ENCODE measurements around the gene GCNT1.
A peak's percentile ranks its signal among the peaks of the same experiment; 100 is the strongest.

The GCNT1 gene

GRCh38 chr9:76458903-76459693 is at the start of gene GCNT1:
GCNT1 (plus strand) TSS chr9:76459182; CDS start chr9:76502382, 43,200 bp downstream.
- ATAC-seq (replicated peaks) = peak; percentile 90 to 91
- H3K9me3 Mint-ChIP-seq = peaks cover 0 to 4% of the 10 kb centered on the region in 2 donors
- H3K27me3 Mint-ChIP-seq = no peaks in the 10 kb centered on the region
- DNase-seq = peak; percentile 95
- H3K27ac Mint-ChIP-seq = peak within 1 kb of the TSS; percentile 92
- peaks cover 12 to 20% of the 10 kb centered on the region in 2 donors for H3K36me3 Mint-ChIP-seq
- peaks cover 17 to 46% of the 10 kb centered on the region in 2 donors for H3K4me1 Mint-ChIP-seq
- H3K4me3 Mint-ChIP-seq = peak within 1 kb of the TSS; percentile 92 to 96

GRCh38 chr9:76412638-76413037 is 46.3 kb upstream of the GCNT1 start:
- no peak overlapping the region for H3K4me3 Mint-ChIP-seq
- H3K27ac Mint-ChIP-seq = no peak overlapping the region
- peaks cover 3 to 12% of the 10 kb centered on the region in 2 donors for H3K4me1 Mint-ChIP-seq
- H3K27me3 Mint-ChIP-seq = no peaks in the 10 kb centered on the region
- peaks cover 9% of the 10 kb centered on the region in 2 donors for H3K9me3 Mint-ChIP-seq
- ATAC-seq (replicated peaks) = peak; percentile 39 to 52
- peaks cover 10 to 12% of the 10 kb centered on the region in 2 donors for H3K36me3 Mint-ChIP-seq
- DNase-seq = no peak

GRCh38 chr9:76413658-76414057 is 45.3 kb upstream of the GCNT1 start:
- Mint-ChIP-seq H3K4me3 (no peak overlapping the region), H3K36me3 (peaks cover 10 to 12% of the 10 kb centered on the region in 2 donors), H3K4me1 (peaks cover 2 to 9% of the 10 kb centered on the region in 2 donors), H3K27ac (no peak overlapping the region), H3K27me3 (no peaks in the 10 kb centered on the region), H3K9me3 (peaks cover 9% of the 10 kb centered on the region in 2 donors)
- ATAC-seq (replicated peaks) (no peak), DNase-seq (no peak)

- peaks cover 2 to 7% of the 10 kb centered on the region in 2 donors for H3K4me1 Mint-ChIP-seq
- peaks cover 9% of the 10 kb centered on the region in 2 donors for H3K9me3 Mint-ChIP-seq
- peaks cover 10 to 12% of the 10 kb centered on the region in 2 donors for H3K36me3 Mint-ChIP-seq
- no peak for DNase-seq
- no peak overlapping the region for H3K27ac Mint-ChIP-seq
- H3K27me3 Mint-ChIP-seq = no peaks in the 10 kb centered on the region
- ATAC-seq (replicated peaks) = no peak
- H3K4me3 Mint-ChIP-seq = no peak overlapping the region
These were observed 44.3 kb upstream of the GCNT1 start for GRCh38 chr9:76414661-76415060.

GRCh38 chr9:76415154-76415553 is 43.8 kb upstream of the GCNT1 start:
- H3K36me3 Mint-ChIP-seq = peaks cover 10 to 12% of the 10 kb centered on the region in 2 donors
- DNase-seq (no peak), ATAC-seq (replicated peaks) (no peak)
- H3K9me3 Mint-ChIP-seq = peaks cover 9% of the 10 kb centered on the region in 2 donors
- no peaks in the 10 kb centered on the region for H3K27me3 Mint-ChIP-seq
- H3K4me3 Mint-ChIP-seq = no peak overlapping the region
- H3K27ac Mint-ChIP-seq = no peak overlapping the region
- H3K4me1 Mint-ChIP-seq = peaks cover 2 to 7% of the 10 kb centered on the region in 2 donors

- peaks cover 9% of the 10 kb centered on the region in 2 donors for H3K9me3 Mint-ChIP-seq
- no peaks in the 10 kb centered on the region for H3K27me3 Mint-ChIP-seq
- peaks cover 2 to 7% of the 10 kb centered on the region in 2 donors for H3K4me1 Mint-ChIP-seq
- no peak overlapping the region for H3K27ac Mint-ChIP-seq
- DNase-seq = no peak
- peaks cover 10 to 12% of the 10 kb centered on the region in 2 donors for H3K36me3 Mint-ChIP-seq
- H3K4me3 Mint-ChIP-seq = no peak overlapping the region
- ATAC-seq (replicated peaks) = no peak
These were observed 43.3 kb upstream of the GCNT1 start for GRCh38 chr9:76415731-76416130.

- H3K27ac Mint-ChIP-seq = no peak overlapping the region
- H3K27me3 Mint-ChIP-seq = no peaks in the 10 kb centered on the region
- peaks cover 2 to 7% of the 10 kb centered on the region in 2 donors for H3K4me1 Mint-ChIP-seq
- DNase-seq = no peak
- peaks cover 9% of the 10 kb centered on the region in 2 donors for H3K9me3 Mint-ChIP-seq
- H3K36me3 Mint-ChIP-seq = peaks cover 10 to 12% of the 10 kb centered on the region in 2 donors
- no peak for ATAC-seq (replicated peaks)
- no peak overlapping the region for H3K4me3 Mint-ChIP-seq
These were observed 41.6 kb upstream of the GCNT1 start for GRCh38 chr9:76417394-76417793.

- DNase-seq (no peak), ATAC-seq (replicated peaks) (no peak)
- peaks cover under 1 to 4% of the 10 kb centered on the region in 2 donors for H3K36me3 Mint-ChIP-seq
- no peaks in the 10 kb centered on the region for H3K4me1 Mint-ChIP-seq
- no peak overlapping the region for H3K4me3 Mint-ChIP-seq
- H3K9me3 Mint-ChIP-seq = no peaks in the 10 kb centered on the region
- no peaks in the 10 kb centered on the region for H3K27me3 Mint-ChIP-seq
- no peak overlapping the region for H3K27ac Mint-ChIP-seq
These were observed 39.1 kb upstream of the GCNT1 start for GRCh38 chr9:76419782-76420380.

GRCh38 chr9:76423216-76424177 is 35.5 kb upstream of the GCNT1 start:
- no peak for DNase-seq
- Mint-ChIP-seq H3K9me3 (no peaks in the 10 kb centered on the region), H3K4me1 (no peaks in the 10 kb centered on the region), H3K27ac (no peak overlapping the region), H3K27me3 (no peaks in the 10 kb centered on the region), H3K36me3 (no peaks in the 10 kb centered on the region), H3K4me3 (no peak overlapping the region)
- no peak for ATAC-seq (replicated peaks)

GRCh38 chr9:76424491-76424890 is 34.5 kb upstream of the GCNT1 start:
- Mint-ChIP-seq H3K27me3 (no peaks in the 10 kb centered on the region), H3K27ac (no peak overlapping the region), H3K4me1 (no peaks in the 10 kb centered on the region), H3K36me3 (no peaks in the 10 kb centered on the region), H3K4me3 (no peak overlapping the region), H3K9me3 (no peaks in the 10 kb centered on the region)
- ATAC-seq (replicated peaks) (peak; percentile 21 to 39), DNase-seq (no peak)

- H3K27ac Mint-ChIP-seq = peak overlapping the region; percentile 77
- ATAC-seq (replicated peaks) = no peak
- no peak overlapping the region for H3K4me3 Mint-ChIP-seq
These were observed 33.1 kb upstream of the GCNT1 start for GRCh38 chr9:76425677-76426453.

GRCh38 chr9:76426807-76427419 is 32.1 kb upstream of the GCNT1 start:
- Mint-ChIP-seq H3K9me3 (no peaks in the 10 kb centered on the region), H3K36me3 (no peaks in the 10 kb centered on the region)
- no peak for ATAC-seq (replicated peaks)

More at GRCh38 chr9:76425677-76426453, 33.1 kb upstream of the GCNT1 start:
- Mint-ChIP-seq H3K36me3 (no peaks in the 10 kb centered on the region), H3K27me3 (no peaks in the 10 kb centered on the region), H3K4me1 (no peaks in the 10 kb centered on the region), H3K9me3 (no peaks in the 10 kb centered on the region)
- DNase-seq = no peak

GRCh38 chr9:76431601-76432000 is 27.4 kb upstream of the GCNT1 start:
- no peak overlapping the region for H3K27ac Mint-ChIP-seq
- peaks cover 5 to 6% of the 10 kb centered on the region in 2 donors for H3K27me3 Mint-ChIP-seq
- H3K4me3 Mint-ChIP-seq = no peak overlapping the region
- ATAC-seq (replicated peaks) (no peak), DNase-seq (no peak)
- no peaks in the 10 kb centered on the region for H3K9me3 Mint-ChIP-seq
- H3K36me3 Mint-ChIP-seq = peaks cover 0 to 4% of the 10 kb centered on the region in 2 donors
- peaks cover 4 to 13% of the 10 kb centered on the region in 2 donors for H3K4me1 Mint-ChIP-seq

More at GRCh38 chr9:76426807-76427419, 32.1 kb upstream of the GCNT1 start:
- DNase-seq = no peak
- H3K27me3 Mint-ChIP-seq = no peaks in the 10 kb centered on the region
- no peaks in the 10 kb centered on the region for H3K4me1 Mint-ChIP-seq
- no peak overlapping the region for H3K4me3 Mint-ChIP-seq
- no peak overlapping the region for H3K27ac Mint-ChIP-seq
